ENCODE measurements around the gene SLC25A38. TPM values are rescaled to one million over a fixed set of nuclear protein-coding genes. Genes with fewer than 3 reads are reported as not detected.

SLC25A38 gene
- total RNA-seq, 1 experiment from 2014 or later = 26.7 TPM

DNA sequence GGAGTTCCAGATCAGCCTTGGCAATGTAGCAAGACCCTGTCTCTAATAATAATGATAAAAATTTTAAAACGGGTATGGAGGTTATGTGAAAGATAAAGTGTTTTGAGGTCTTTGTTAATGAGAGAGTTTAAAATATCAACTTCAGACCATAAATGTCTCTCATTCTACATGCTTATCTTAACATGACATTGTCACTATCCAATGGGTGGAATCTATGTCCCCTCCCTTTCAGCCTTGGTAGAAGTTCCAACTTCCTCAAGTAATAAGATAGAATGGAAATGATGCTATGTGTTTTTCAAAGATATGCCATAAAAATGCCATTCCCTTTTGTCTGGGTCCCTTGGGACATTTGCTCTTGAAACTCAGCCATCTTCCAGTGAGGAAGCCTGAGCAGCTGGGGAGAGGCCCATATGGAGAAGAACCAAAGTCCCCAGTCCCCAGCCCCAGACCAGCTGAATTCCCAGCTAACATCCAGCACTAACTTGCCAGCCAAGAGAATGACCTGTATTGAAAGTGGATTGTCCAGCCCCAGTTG lies 40.3 kb downstream of the SLC25A38 start:
- intact Hi-C loops (cut with micrococcal nuclease) = no loop called here
- ATAC-seq (no peak), DNase-seq (ENCODE audit: low read depth, low spot score) (no peak)
- no peaks in the 10 kb centered on the region for H3K36me3 ChIP-seq (ENCODE audit: control insufficient read depth in 1 of 2, insufficient read depth in 2 of 2, low read length in 2 of 2)
- no peak overlapping the region for H3K4me2 ChIP-seq (ENCODE audit: low read length)
- TF ChIP-seq POLR2A (IDR thresholded peaks at IDR 0.05; ENCODE audit: borderline replicate concordance, extremely low read depth, insufficient read depth, insufficient read length) = no peak
- TF ChIP-seq CEBPB (IDR thresholded peaks at IDR 0.05; ENCODE audit: low read depth) = no peak
- TF ChIP-seq ELF1 (IDR thresholded peaks at IDR 0.05; ENCODE audit: borderline replicate concordance, low read depth) = no peak
- TF ChIP-seq JUND (IDR thresholded peaks at IDR 0.05) = no peak
- no peak for TF ChIP-seq SP1 (IDR thresholded peaks at IDR 0.05; ENCODE audit: low read depth)
- TF ChIP-seq ATF3 (IDR thresholded peaks at IDR 0.05) = no peak
- no peak for TF ChIP-seq TCF7L2 (IDR thresholded peaks at IDR 0.05; ENCODE audit: borderline replicate concordance, extremely low read depth, insufficient read depth, insufficient read length)
- no peak for TF ChIP-seq CBX3 (IDR thresholded peaks at IDR 0.05; ENCODE audit: low read depth)
- no peak for TF ChIP-seq SRF (IDR thresholded peaks at IDR 0.05; ENCODE audit: low read depth)
- no peak for TF ChIP-seq ZBTB33 (IDR thresholded peaks at IDR 0.05; ENCODE audit: extremely low read depth, insufficient replicate concordance, low read length)
- TF ChIP-seq, protein P1, sequence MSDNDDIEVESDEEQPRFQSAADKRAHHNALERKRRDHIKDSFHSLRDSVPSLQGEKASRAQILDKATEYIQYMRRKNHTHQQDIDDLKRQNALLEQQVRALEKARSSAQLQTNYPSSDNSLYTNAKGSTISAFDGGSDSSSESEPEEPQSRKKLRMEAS (IDR thresholded peaks at IDR 0.05) = no peak
- no peak for TF ChIP-seq EZH2 (IDR thresholded peaks at IDR 0.05)
- TF ChIP-seq ZNF274 (IDR thresholded peaks at IDR 0.05; ENCODE audit: low read depth, low read length) = no peak
- TF ChIP-seq ZFX (IDR thresholded peaks at IDR 0.05) = no peak
- no peaks in the 10 kb centered on the region for H3K9me2 ChIP-seq (ENCODE audit: insufficient read depth)
- H3K4me1 ChIP-seq (ENCODE audit: control insufficient read depth in 1 of 2, insufficient read depth in 2 of 2, low read length in 2 of 2) = no peaks in the 10 kb centered on the region
- no peaks in the 10 kb centered on the region for H3K9me3 ChIP-seq (ENCODE audit: control insufficient read depth in 1 of 2, insufficient read depth in 1 of 2, low read depth in 1 of 2, low read length in 2 of 2)
- H3K27ac ChIP-seq (ENCODE audit: low read depth, low read length) = no peak overlapping the region
- no peaks in the 10 kb centered on the region for H4K20me1 ChIP-seq (ENCODE audit: insufficient read depth)
- RAD21 ChIA-PET (ENCODE audit: low non-redundant PET in 1 of 2, low total read pairs in 2 of 2, uncharacterized antibody in 2 of 2, unreplicated experiment in 2 of 2) = no interaction called here
- H3K27me3 ChIP-seq (ENCODE audit: insufficient read depth, low read length) = no peaks in the 10 kb centered on the region
- POLR2A ChIA-PET = interaction anchor here (1.2 to 1.4 kb wide), 2 partner anchors 11 to 15 kb away, joined by 3 to 4 read pairs; no protein-coding TSS in a partner anchor
- CTCF ChIA-PET = no interaction called here
- no peak overlapping the region for H2AFZ ChIP-seq (ENCODE audit: low read depth, low read length, poor library complexity, severe bottlenecking)
- no peak overlapping the region for H3K4me3 ChIP-seq (replicated peaks in 1 of 2; ENCODE audit: low read depth in 1 of 2, low read length in 2 of 2)
- no TSS peak for BruUV-seq (replicated peaks)
- H3K9ac ChIP-seq (ENCODE audit: low read length) = no peak overlapping the region
- no peaks in the 10 kb centered on the region for H3K79me2 ChIP-seq (ENCODE audit: insufficient read depth, low read length)

Data from HCT116 (cell line).